Activated CD8-positive, alpha-beta memory T cell treated with anti-CD3 and anti-CD28 coated beads, Interleukin-2, amount 50 U/mL, for 48 hours (primary cell): ENCODE data around the gene CIPC.

Source experiments
- DNase-seq: peaks from one replicate; pipeline ENCODE4 v3.0.0-alpha.2; 2020

CIPC gene

DNA sequence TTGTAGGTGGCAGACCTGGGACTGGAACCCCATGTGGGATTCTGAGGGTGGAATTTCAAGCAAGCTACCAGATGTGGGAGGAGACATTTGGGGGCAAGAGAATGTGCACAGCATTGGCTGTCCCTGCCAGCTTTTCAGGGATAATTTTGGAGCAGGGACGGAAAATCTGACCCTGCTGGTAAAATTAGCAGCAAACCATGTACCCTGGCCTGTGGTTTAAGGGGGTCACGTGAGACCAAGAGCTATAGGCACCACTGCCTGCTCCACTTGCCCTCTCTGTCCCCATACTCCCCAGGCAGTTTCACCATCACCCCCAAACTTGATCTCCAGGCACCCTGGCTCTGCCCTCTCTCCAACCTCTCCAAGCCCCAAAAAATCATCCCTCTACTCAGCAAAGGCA is 57.0 kb downstream of the CIPC start:
- no peak for DNase-seq

DNA sequence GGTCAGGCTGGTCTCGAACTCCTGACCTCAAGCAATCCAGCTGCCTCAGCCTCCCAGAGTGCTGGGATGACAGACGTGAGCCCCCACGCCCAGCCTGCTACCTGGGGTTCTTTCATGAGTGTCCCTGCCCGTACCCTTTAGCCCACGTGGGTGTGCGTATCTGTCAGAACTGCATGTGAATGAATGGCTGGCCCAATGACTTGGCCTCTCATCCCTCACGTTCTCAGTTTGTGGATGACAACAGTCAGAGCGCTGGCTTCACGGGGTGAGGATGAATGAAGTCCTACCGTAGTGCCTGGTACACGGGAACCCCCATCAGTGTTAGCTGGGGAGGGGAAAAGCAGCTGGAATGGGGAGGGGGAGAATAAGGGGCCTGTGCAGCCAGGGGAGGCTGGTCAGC is 59.7 kb downstream of the CIPC start:
- peak; percentile 37 for DNase-seq

- DNase-seq, result peak; percentile 35
Measured at GRCh38 chr14:77158175-77158881, 60.3 kb downstream of the CIPC start.

- no peak for DNase-seq
Measured at GRCh38 chr14:77158882-77159255, 60.8 kb downstream of the CIPC start.

DNA sequence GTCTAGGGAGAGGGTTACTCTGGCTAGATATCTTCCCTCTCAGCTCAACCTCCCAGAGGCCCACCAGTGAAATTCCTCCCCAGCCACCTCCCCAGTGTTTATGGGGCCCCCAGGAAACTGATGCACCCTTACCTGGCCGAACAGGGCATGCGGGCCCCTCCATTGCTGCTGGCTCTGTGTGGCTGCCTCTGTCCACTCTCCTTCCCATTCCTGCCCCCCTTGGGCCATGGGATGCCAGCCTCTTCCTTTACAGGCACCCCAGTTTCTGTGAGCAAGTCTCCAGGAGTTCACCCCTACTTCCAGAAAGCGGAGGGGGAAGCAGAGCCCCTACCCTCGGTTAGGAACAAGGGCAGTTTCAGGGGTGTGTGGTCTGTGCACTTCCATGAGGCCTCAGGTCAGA is 63.0 kb downstream of the CIPC start:
- no peak for DNase-seq
